HG03521 (cell line): ENCODE measurements around the gene HEATR1.
A peak's percentile ranks its signal among the peaks of the same experiment; 100 is the strongest.
"Not testable (repeated sequence)": the region's sequence is repeated elsewhere in the genome, so short reads cannot be mapped to it uniquely, and the experiment has no call there.

Experiments
- ATAC-seq: cut with Tn5 transposase; IDR thresholded peaks from one replicate; pipeline ENCODE4 v1.9.1; 2021; ENCODE audit warnings: mild to moderate bottlenecking, moderate library complexity; ENCODE audit not compliant: unreplicated experiment

The HEATR1 gene

GRCh38 chr1:236603991-236604904 is at the start of gene HEATR1:
TSS of gene HEATR1 (minus strand) at chr1:236604516. CDS start at chr1:236604095, 421 bp downstream.
- peak; percentile 90 for ATAC-seq

GRCh38 chr1:236645016-236645680 is 40.8 kb upstream of the HEATR1 start:
- ATAC-seq, result no peak

GRCh38 chr1:236642763-236643162 is 38.4 kb upstream of the HEATR1 start:
- ATAC-seq, result no peak

- ATAC-seq, result no peak
These were observed 35.4 kb upstream of the HEATR1 start for GRCh38 chr1:236639686-236640085.

- no peak for ATAC-seq
These were observed 34.6 kb upstream of the HEATR1 start for GRCh38 chr1:236638945-236639344.

GRCh38 chr1:236636017-236636416 is 31.7 kb upstream of the HEATR1 start:
- no peak for ATAC-seq

- no peak for ATAC-seq
These were observed 23.6 kb upstream of the HEATR1 start for GRCh38 chr1:236627727-236628408.

- no peak for ATAC-seq
These were observed 19.3 kb upstream of the HEATR1 start for GRCh38 chr1:236623371-236624166.

GRCh38 chr1:236622407-236622806 is 18.1 kb upstream of the HEATR1 start:
- no peak for ATAC-seq

- no peak for ATAC-seq
These were observed 15.1 kb upstream of the HEATR1 start for GRCh38 chr1:236619398-236619797.

GRCh38 chr1:236618507-236618906 is 14.2 kb upstream of the HEATR1 start:
- no peak for ATAC-seq

GRCh38 chr1:236615399-236616148 is 11.3 kb upstream of the HEATR1 start:
- ATAC-seq, result no peak

- no peak for ATAC-seq
These were observed 8.0 kb upstream of the HEATR1 start for GRCh38 chr1:236612349-236612748.

- no peak for ATAC-seq
These were observed 4.8 kb upstream of the HEATR1 start for GRCh38 chr1:236608930-236609726.

- ATAC-seq, result not testable (repeated sequence)
These were observed 3.3 kb upstream of the HEATR1 start for GRCh38 chr1:236607597-236607996.

GRCh38 chr1:236604905-236605806 is 840 bp upstream of the HEATR1 start:
- ATAC-seq, result no peak

GRCh38 chr1:236602171-236602570 is 2.1 kb downstream of the HEATR1 start:
- no peak for ATAC-seq

GRCh38 chr1:236590553-236591150 is 13.7 kb downstream of the HEATR1 start:
- ATAC-seq, result no peak
